Measurements from ENCODE around the gene TCF7L2. TPM values are rescaled to one million over a fixed set of nuclear protein-coding genes. Genes with fewer than 3 reads are reported as not detected.

TCF7L2 gene
- total RNA-seq, 2 experiments from 2014 or later: 2.0 to 2.1 TPM

DNA sequence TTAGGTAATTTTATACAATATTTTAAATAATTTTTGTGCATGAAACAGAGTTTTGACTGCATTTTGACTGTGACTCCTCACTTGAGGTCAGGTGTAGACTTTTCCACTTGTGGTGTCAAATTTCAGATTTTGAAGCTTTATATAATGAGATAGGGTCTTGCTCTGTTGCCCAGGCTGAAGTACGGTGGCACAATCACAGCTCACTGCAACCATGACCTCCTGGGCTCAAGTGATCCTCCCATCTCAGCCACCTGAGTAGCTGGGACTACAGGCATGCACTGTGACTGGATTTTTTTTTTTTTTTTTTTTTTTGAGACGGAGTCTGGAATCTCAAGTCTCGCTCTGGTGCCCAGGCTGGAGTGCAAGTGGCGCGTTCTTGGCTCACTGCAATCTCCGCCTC lies 74.9 kb downstream of the TCF7L2 start:
- CTCF ChIA-PET: no interaction called here
- H3K4me3 Mint-ChIP-seq: no peak overlapping the region
- H3K9me3 Mint-ChIP-seq: no peaks in the 10 kb centered on the region

DNA sequence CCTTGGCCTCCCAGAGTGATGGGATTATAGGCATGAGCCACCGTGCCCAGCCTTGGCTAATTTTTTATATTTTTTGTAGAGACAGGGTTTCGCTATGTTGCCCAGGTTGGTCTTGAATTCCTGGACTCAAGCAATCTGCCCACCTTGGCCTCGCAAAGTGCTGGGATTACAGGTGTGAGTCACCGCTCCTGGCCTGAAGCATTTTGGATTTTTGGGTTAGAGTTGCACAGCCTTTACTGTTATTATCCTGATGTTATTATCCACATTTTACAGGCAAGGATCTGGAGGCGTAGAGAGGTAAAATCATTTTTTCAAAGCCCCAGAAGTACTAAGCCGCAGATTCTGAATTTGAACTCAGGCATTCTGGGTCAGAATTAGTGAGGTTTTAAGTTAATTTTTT lies 75.4 kb downstream of the TCF7L2 start:
- H3K27ac Mint-ChIP-seq: no peak overlapping the region
- CTCF ChIA-PET: no interaction called here

More for the DNA sequence above, 74.9 kb downstream of the TCF7L2 start:
- no peaks in the 10 kb centered on the region for H3K4me1 Mint-ChIP-seq (ENCODE audit: low read depth)
- intact Hi-C loops (cut with micrococcal nuclease): no loop called here
- no peak overlapping the region for H3K27ac Mint-ChIP-seq
- H3K36me3 Mint-ChIP-seq (ENCODE audit: low read depth): no peaks in the 10 kb centered on the region
- DNase-seq: no peak
- peaks cover 4% of the 10 kb centered on the region for H3K27me3 Mint-ChIP-seq (ENCODE audit: low read depth)

DNA sequence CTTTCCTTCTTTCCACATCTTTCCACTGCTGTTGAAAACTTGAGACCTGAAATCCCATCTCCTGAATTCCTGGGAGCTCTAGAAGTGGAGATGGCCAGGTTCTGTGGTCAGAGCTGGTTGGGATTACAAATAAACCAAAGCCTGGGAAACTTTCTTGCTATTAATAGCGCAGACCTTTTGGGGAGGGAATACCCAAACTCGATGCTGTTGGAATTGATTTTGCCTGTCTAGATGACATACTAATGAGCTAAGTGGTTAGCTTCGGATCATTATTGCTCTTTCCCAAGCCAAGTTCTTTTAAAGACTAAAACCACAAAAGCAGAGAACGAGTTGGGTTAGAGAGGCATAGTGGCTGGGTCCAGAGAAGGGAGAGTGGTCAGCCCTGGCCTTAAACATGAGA lies 76.6 kb downstream of the TCF7L2 start:
- Mint-ChIP-seq H3K27ac (no peak overlapping the region), H3K9me3 (no peaks in the 10 kb centered on the region), H3K27me3 (ENCODE audit: low read depth) (peaks cover 4% of the 10 kb centered on the region), H3K4me1 (ENCODE audit: low read depth) (no peaks in the 10 kb centered on the region), H3K36me3 (ENCODE audit: low read depth) (no peaks in the 10 kb centered on the region), H3K4me3 (no peak overlapping the region)
- CTCF ChIA-PET: no interaction called here
- intact Hi-C loops (cut with micrococcal nuclease): no loop called here
- DNase-seq: no peak

More for the DNA sequence above, 75.4 kb downstream of the TCF7L2 start:
- Mint-ChIP-seq H3K4me3 (no peak overlapping the region), H3K27me3 (ENCODE audit: low read depth) (peaks cover 4% of the 10 kb centered on the region), H3K9me3 (no peaks in the 10 kb centered on the region), H3K4me1 (ENCODE audit: low read depth) (no peaks in the 10 kb centered on the region), H3K36me3 (ENCODE audit: low read depth) (no peaks in the 10 kb centered on the region)
- no peak for DNase-seq
- intact Hi-C loops (cut with micrococcal nuclease): no loop called here

DNA sequence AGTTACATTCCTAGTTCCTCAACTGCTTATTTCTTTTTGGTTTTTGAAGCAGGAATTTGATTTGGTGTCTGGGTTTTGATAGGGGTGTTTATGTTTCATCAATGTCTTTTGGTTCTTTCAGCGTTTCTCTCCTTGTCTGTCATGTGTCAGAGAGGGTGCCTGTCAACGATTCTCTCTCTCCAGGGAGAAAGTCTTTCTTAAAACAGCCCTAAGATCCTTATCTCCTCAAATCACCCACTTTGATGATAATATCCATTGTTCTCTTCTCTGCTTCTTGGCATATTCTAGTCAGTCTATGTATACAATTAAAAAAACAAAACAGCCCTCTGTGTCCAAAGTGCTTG lies 77.2 kb downstream of the TCF7L2 start:
- intact Hi-C loops (cut with micrococcal nuclease): no loop called here
- DNase-seq: no peak
- CTCF ChIA-PET: no interaction called here
- Mint-ChIP-seq H3K27me3 (ENCODE audit: low read depth) (peaks cover 5% of the 10 kb centered on the region), H3K9me3 (no peaks in the 10 kb centered on the region), H3K4me1 (ENCODE audit: low read depth) (no peaks in the 10 kb centered on the region), H3K36me3 (ENCODE audit: low read depth) (no peaks in the 10 kb centered on the region), H3K4me3 (no peak overlapping the region), H3K27ac (no peak overlapping the region)

DNA sequence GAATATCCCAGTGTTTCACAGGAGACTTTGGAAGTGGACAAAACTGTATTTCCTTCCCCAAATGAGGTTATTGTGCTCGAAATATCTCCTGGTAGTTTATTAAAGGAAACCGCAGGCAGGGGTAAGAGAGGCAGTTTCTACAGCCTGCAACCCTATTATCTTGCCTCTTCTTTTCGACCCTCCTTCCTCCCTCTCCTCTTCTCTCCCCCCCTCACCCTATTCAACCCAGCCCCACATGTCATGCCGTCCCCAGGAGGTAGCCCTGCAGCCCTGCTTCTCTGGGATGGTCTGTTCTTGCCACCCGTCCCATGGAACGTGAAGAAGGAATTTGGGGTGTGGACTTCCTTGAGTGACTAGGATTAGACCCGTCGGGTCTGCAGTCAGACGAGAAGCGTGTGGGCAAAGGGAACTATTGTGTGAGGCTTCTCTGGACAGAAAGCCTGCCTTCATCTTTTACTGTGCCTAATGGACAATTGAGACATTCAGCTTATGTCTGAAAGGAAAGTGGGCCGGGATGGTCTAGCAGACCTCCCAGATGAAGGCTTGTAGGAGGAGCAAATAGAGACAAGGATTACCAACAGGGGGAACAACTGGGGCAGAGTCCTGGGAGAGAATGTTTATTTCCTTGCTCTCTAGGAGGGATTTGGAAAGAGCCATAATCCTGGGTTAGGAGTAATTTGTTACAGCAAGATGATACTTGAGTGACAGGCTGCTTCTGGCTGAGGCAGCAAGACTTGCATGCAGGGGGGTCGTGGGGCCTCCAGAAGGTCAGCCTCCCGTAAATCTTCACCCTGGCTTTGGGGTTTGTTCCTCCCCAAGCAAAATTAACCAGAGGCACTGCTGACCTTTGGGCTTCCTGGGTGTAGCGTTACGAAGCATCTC lies 77.8 kb downstream of the TCF7L2 start:
- Mint-ChIP-seq H3K36me3 (ENCODE audit: low read depth) (no peaks in the 10 kb centered on the region), H3K9me3 (no peaks in the 10 kb centered on the region), H3K4me1 (ENCODE audit: low read depth) (no peaks in the 10 kb centered on the region), H3K27me3 (ENCODE audit: low read depth) (peaks cover 5% of the 10 kb centered on the region), H3K27ac (no peak overlapping the region), H3K4me3 (no peak overlapping the region)
- CTCF ChIA-PET: no interaction called here
- intact Hi-C loops (cut with micrococcal nuclease): no loop called here
- DNase-seq: no peak

DNA sequence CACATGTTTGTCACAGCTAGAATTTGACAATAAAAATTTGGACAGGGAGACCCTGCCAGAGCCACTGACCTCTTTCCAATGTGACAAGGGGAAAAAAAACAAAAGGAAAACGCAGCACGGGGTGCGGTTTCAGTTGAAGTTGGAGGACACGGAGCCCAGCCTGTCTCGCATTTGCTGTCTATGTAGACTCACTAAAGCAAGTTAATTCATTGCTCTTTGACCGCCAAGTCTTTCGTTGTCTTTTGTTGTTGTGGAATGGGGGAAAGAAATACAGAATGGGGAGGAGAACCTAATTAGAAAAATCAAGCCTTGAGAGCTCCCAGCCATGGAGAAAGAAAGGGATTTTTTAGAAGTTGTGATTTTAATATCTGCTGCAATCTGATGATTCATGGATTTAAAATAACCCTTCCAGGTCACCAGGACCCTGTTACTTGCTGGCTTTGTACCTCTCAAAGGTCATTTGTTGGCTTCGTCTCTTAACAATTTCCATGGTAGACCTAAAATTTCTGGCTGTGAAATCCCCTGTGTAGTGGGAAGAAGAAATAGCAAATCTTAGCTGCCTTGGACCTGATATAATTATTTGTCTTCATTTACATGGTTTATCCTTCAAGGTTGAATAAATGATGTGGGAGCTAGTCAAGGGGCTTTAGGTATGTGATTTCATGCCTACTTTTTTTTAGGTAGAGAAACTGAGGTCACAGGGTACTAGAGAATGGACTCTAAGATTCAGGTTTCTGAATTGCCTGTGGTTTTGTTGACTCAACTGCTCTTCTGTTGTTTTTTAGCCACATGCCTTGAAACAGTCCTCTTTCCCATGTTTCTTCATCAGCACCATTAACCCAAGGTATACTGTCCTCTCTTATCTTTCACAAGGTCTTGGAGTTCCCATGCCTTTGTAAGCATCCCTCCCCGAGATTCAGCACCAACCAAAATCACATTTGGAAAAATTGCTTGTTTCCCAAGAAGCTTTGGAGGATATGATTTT lies 78.7 kb downstream of the TCF7L2 start:
- Mint-ChIP-seq H3K27me3 (ENCODE audit: low read depth) (peaks cover 5% of the 10 kb centered on the region), H3K4me1 (ENCODE audit: low read depth) (no peaks in the 10 kb centered on the region), H3K4me3 (no peak overlapping the region), H3K36me3 (ENCODE audit: low read depth) (no peaks in the 10 kb centered on the region), H3K27ac (no peak overlapping the region), H3K9me3 (no peaks in the 10 kb centered on the region)
- DNase-seq: no peak
- CTCF ChIA-PET: no interaction called here
- intact Hi-C loops (cut with micrococcal nuclease): no loop called here

DNA sequence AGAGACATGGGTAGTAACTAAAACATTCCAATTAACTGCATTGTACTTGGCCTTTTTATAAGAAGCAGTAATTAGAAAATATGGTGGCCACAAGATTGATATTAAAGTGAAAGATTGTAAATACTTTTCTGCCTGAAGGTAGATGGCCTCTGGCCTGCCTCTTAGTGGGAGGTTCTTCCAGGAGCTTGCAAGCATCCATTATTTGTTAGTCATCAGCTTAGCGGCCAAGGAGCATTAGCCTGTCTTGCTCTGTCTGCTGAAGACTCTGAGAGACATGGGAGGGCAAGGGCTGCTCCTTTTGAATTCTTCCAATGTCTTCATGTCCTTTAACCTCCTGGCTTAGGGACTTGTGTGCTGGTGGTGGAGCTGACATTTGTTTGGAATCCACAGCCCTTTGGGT lies 80.4 kb downstream of the TCF7L2 start:
- intact Hi-C loops (cut with micrococcal nuclease): no loop called here
- CTCF ChIA-PET: no interaction called here
- Mint-ChIP-seq H3K4me3 (no peak overlapping the region), H3K27ac (no peak overlapping the region), H3K36me3 (ENCODE audit: low read depth) (peaks cover 1% of the 10 kb centered on the region), H3K4me1 (ENCODE audit: low read depth) (no peaks in the 10 kb centered on the region), H3K9me3 (no peaks in the 10 kb centered on the region), H3K27me3 (ENCODE audit: low read depth) (peaks cover 8% of the 10 kb centered on the region)
- no peak for DNase-seq

DNA sequence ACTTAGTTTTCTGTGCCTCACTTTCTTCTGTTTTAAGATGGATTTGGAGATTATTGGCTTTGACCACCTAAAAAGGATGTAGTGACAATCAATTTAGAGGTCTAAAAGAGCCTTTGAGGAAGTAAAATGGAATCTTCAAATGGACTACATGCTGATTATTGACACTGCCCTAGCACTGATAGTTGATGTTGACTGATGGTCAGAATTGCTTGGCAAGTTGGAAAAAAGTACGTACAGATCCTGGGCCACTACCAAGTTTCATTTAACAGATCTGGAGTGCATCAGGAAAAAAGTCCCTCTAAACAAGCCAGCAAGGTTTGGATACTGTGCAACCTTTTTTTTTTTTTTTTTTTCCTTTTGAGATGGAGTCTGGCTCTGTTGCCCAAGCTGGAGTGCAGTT lies 81.1 kb downstream of the TCF7L2 start:
- CTCF ChIA-PET: no interaction called here
- no peak overlapping the region for H3K27ac Mint-ChIP-seq
- no peak for DNase-seq
- H3K27me3 Mint-ChIP-seq (ENCODE audit: low read depth): peaks cover 8% of the 10 kb centered on the region
- H3K9me3 Mint-ChIP-seq: no peaks in the 10 kb centered on the region
- no peaks in the 10 kb centered on the region for H3K4me1 Mint-ChIP-seq (ENCODE audit: low read depth)
- no peak overlapping the region for H3K4me3 Mint-ChIP-seq
- H3K36me3 Mint-ChIP-seq (ENCODE audit: low read depth): peaks cover 1% of the 10 kb centered on the region
- intact Hi-C loops (cut with micrococcal nuclease): no loop called here

DNA sequence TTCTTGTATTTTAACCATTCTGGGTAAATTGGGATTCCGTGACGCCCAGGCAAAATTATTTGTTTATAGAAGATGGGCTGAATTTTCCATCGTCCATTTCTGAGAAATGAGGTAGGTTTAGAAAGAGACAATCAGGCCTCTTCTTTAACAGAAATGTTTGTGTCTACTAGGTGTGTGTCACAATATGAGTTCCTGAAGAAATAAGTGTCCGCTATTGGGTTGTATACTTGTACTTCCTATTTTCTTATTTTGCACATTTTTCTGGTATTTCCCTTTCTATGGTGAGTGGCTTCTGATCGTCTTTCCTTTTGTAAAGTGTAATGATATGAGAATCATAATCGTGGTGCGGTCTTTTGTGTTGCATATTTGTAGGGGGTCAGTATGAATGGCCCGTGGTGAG lies 83.9 kb downstream of the TCF7L2 start:
- Mint-ChIP-seq H3K27ac (no peak overlapping the region), H3K4me1 (ENCODE audit: low read depth) (no peaks in the 10 kb centered on the region), H3K4me3 (no peak overlapping the region), H3K27me3 (ENCODE audit: low read depth) (peaks cover 6% of the 10 kb centered on the region), H3K36me3 (ENCODE audit: low read depth) (peaks cover 1% of the 10 kb centered on the region), H3K9me3 (no peaks in the 10 kb centered on the region)
- CTCF ChIA-PET: no interaction called here
- intact Hi-C loops (cut with micrococcal nuclease): no loop called here
- DNase-seq: no peak

DNA sequence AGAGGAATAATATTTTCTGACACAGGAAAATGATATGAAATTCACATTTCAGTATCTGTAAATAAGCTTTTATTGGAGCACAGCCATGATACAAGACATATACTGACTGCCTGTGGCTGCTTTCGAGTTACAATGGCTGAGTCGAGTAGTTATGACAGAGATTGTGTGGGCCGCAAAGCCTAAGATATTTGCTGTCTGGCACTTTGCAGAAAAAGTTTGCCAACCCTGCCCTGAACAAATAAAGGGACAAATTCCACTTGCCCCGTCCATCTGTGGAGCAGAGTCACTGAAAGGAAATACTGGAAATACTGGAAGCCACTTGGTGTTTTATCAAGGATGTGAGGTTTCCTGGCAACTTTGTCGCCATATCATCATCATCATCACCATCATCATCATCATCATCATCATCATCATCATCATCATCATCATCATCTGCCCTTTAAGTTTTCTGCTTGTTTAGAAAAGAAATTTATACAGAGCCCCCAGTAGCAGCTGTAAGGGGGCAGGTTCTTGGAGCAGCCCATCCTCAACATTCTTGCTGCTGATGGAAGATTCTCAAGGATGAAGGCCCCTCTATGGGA lies 85.8 kb downstream of the TCF7L2 start:
- peaks cover 1% of the 10 kb centered on the region for H3K36me3 Mint-ChIP-seq (ENCODE audit: low read depth)
- H3K4me1 Mint-ChIP-seq (ENCODE audit: low read depth): no peaks in the 10 kb centered on the region
- H3K4me3 Mint-ChIP-seq: no peak overlapping the region
- no peak for DNase-seq
- intact Hi-C loops (cut with micrococcal nuclease): no loop called here
- CTCF ChIA-PET: no interaction called here
- peaks cover 9% of the 10 kb centered on the region for H3K27me3 Mint-ChIP-seq (ENCODE audit: low read depth)
- no peak overlapping the region for H3K27ac Mint-ChIP-seq
- no peaks in the 10 kb centered on the region for H3K9me3 Mint-ChIP-seq

DNA sequence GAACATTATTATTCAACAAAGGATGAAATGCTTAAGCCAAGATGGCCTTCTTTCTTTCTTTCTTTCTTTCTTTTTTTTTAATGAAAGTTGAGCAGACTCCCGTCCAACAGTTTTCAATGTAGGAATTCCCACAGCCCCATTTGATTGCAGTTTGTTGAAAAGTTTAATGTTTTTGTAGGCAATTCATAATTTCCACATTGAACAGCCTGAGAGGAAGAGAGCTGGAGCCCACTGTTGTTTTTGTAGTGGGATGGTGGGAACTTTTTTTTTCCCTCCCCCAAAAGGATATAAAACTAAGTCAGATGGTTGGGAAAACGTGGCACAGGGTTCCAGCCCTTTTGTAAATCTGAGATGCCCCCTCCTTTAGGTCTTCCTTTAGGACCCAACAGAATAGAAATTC lies 86.6 kb downstream of the TCF7L2 start:
- Mint-ChIP-seq H3K27ac (no peak overlapping the region), H3K9me3 (no peaks in the 10 kb centered on the region), H3K4me1 (ENCODE audit: low read depth) (no peaks in the 10 kb centered on the region), H3K4me3 (no peak overlapping the region), H3K27me3 (ENCODE audit: low read depth) (peaks cover 9% of the 10 kb centered on the region), H3K36me3 (ENCODE audit: low read depth) (peaks cover 1% of the 10 kb centered on the region)
- intact Hi-C loops (cut with micrococcal nuclease): no loop called here
- DNase-seq: no peak
- CTCF ChIA-PET: interaction anchor here (0.7 kb wide), 1 partner anchor 23 kb away, joined by 3 read pairs; no protein-coding TSS in a partner anchor

DNA sequence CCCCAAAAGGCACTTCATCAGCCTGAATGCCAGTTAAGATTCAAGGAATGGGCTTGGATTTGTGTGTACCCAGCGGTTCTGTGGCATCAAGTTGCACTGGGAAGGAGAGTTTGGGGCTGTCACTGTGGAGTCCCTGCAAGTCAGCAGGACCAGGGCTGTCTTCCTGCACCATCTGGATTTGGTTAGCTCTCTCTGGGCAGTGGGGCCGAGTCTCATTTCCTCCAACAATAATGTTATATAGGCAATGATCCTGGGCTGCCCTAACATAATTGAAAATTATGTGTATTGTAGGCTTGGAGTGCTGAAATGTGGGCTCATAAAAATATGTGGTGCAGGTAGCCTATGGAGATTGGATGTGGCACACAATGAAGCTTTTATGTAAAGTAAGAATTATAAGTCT lies 87.2 kb downstream of the TCF7L2 start:
- CTCF ChIA-PET: no interaction called here
- Mint-ChIP-seq H3K4me3 (no peak overlapping the region), H3K27ac (no peak overlapping the region), H3K4me1 (ENCODE audit: low read depth) (no peaks in the 10 kb centered on the region), H3K27me3 (ENCODE audit: low read depth) (peaks cover 7% of the 10 kb centered on the region), H3K9me3 (no peaks in the 10 kb centered on the region), H3K36me3 (ENCODE audit: low read depth) (peaks cover 1% of the 10 kb centered on the region)
- intact Hi-C loops (cut with micrococcal nuclease): no loop called here
- no peak for DNase-seq

All from activated naive CD4-positive, alpha-beta T cell treated with anti-CD3 and anti-CD28 coated beads for 36 hours (primary cell).